ENCODE results near the gene TRIM37.
"Not testable (repeated sequence)": the region's sequence is repeated elsewhere in the genome, so short reads cannot be mapped to it uniquely, and the experiment has no call there.

The TRIM37 gene

DNA sequence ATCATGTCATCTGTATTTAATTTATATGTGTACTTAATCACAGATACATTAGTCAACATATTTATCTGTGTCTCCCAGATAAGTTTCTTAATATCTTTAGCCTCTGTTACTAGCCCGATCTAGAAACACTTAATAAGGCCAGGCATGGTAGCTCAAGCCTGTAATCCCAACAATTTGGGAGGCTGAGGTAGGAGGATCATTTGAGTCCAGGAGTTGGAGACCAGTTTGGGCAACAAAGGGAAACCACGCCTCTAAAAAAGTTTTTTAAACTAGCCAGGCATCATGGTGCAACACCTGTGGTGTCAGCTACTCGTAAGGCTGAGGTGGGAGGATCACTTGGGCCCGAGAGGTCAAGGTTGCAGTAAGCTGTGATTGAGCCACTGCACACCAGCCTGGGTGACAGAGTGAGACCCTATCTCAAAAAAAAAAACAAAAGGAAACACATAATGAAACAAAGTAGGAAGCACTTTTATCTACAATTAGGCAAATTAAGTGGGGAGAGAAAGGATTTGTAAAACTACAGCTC, 39.0 kb upstream of the TRIM37 start:
- Histone ChIP-seq H3K27me3 (no peaks in the 10 kb centered on the region), H3K4me3 (ENCODE audit: low read depth in 1 of 2, low read length in 1 of 2) (no peak overlapping the region), H3K36me3 (no peaks in the 10 kb centered on the region), H3K9me3 (no peaks in the 10 kb centered on the region), H3K27ac (no peak overlapping the region), H3K4me1 (ENCODE audit: control insufficient read depth in 1 of 2, insufficient read depth in 1 of 2, low read depth in 1 of 2, low read length in 1 of 2) (no peaks in the 10 kb centered on the region)
- TF ChIP-seq, protein P1, sequence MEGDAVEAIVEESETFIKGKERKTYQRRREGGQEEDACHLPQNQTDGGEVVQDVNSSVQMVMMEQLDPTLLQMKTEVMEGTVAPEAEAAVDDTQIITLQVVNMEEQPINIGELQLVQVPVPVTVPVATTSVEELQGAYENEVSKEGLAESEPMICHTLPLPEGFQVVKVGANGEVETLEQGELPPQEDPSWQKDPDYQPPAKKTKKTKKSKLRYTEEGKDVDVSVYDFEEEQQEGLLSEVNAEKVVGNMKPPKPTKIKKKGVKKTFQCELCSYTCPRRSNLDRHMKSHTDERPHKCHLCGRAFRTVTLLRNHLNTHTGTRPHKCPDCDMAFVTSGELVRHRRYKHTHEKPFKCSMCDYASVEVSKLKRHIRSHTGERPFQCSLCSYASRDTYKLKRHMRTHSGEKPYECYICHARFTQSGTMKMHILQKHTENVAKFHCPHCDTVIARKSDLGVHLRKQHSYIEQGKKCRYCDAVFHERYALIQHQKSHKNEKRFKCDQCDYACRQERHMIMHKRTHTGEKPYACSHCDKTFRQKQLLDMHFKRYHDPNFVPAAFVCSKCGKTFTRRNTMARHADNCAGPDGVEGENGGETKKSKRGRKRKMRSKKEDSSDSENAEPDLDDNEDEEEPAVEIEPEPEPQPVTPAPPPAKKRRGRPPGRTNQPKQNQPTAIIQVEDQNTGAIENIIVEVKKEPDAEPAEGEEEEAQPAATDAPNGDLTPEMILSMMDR (IDR thresholded peaks at IDR 0.05) = no peak

DNA sequence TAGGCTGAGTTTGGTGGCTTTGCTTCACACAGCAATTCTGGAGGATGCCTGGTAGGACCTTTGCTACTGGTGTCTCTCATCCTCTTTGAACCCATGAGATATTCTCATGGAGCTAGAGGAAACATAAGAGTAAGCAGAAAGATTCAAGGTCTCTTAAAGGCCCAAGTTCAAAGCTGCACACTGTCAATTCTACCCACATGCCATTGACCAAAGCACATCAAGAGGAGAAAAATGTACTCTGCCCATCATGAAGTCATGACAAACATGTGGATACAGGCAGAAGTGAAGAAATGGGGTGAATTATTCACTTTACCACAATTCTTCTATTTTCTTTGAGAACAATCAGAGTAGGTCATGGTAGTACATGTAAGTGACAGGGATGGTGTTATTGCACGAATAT, 35.2 kb upstream of the TRIM37 start:
- Histone ChIP-seq H3K27ac (no peak overlapping the region), H3K4me3 (ENCODE audit: low read depth in 1 of 2, low read length in 1 of 2) (no peak overlapping the region), H3K4me1 (ENCODE audit: control insufficient read depth in 1 of 2, insufficient read depth in 1 of 2, low read depth in 1 of 2, low read length in 1 of 2) (no peaks in the 10 kb centered on the region), H3K36me3 (no peaks in the 10 kb centered on the region), H3K9me3 (no peaks in the 10 kb centered on the region), H3K27me3 (no peaks in the 10 kb centered on the region)
- TF ChIP-seq, protein P1 (IDR thresholded peaks at IDR 0.05) = no peak

DNA sequence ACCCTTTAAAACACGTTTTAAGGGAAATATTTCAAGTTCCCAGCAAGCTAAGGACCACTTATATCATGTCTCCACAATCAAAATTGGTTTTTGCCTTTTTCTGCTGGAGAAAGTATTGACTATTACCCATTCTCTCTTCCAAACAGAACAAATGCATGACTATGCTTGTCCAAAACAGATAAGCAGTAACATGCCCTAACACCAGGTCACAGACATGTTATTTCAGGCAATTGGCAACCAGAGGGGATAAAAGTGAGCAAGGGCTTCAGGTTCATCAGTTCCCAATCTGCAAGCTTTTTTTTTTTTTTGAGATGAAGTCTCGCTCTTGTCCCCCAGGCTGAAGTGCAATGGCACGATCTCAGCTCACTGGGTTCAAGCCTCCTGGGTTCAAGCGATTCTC, 33.3 kb upstream of the TRIM37 start:
- Histone ChIP-seq H3K27ac (no peak overlapping the region), H3K4me3 (ENCODE audit: low read depth in 1 of 2, low read length in 1 of 2) (no peak overlapping the region), H3K27me3 (no peaks in the 10 kb centered on the region), H3K36me3 (no peaks in the 10 kb centered on the region), H3K9me3 (no peaks in the 10 kb centered on the region), H3K4me1 (ENCODE audit: control insufficient read depth in 1 of 2, insufficient read depth in 1 of 2, low read depth in 1 of 2, low read length in 1 of 2) (no peaks in the 10 kb centered on the region)
- TF ChIP-seq, protein P1 (IDR thresholded peaks at IDR 0.05) = no peak

DNA sequence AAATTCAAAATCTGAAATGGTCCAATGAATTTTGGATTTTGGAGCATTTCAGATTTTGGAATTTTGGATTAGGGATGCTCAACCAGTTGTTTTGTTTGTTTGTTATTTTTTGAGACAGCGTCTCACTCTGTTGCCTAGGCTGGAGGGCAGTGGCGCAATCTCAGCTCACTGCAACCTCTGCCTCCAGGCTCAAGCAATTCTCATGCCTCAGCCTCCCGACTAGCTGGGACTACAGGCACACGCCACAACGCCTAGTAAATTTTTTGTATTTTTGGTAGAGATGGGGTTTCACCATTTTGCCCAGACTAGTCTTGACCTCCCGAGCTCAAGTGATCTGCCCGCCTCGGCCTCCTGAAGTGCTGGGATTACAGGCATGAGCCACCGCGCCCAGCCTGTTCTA, 31.7 kb upstream of the TRIM37 start:
- not testable (repeated sequence) for H3K27ac ChIP-seq; H3K4me3 ChIP-seq (ENCODE audit: low read depth in 1 of 2, low read length in 1 of 2); H3K9me3 ChIP-seq; H3K27me3 ChIP-seq; H3K36me3 ChIP-seq; H3K4me1 ChIP-seq (ENCODE audit: control insufficient read depth in 1 of 2, insufficient read depth in 1 of 2, low read depth in 1 of 2, low read length in 1 of 2)

DNA sequence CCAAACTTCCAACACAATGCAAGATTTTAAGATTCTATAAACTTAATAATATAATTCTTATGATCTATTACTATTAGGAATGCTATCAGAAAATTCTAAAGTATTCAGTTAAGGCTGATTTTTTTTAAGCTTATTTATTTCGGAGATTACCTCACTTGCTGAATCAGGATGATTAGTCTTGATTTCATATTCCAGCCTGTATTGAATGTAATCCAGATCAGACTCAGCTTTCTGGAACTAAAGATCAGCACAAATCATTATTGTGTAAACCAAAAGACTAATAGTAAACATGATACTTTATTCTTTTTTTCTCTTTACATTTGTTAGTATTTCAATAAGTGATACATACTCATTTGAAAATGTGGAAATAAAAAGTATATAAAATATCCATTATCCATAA, 24.5 kb upstream of the TRIM37 start:
- H3K27ac ChIP-seq = no peak overlapping the region
- no peaks in the 10 kb centered on the region for H3K9me3 ChIP-seq
- TF ChIP-seq, protein P1 (IDR thresholded peaks at IDR 0.05) = no peak
- H3K4me3 ChIP-seq (ENCODE audit: low read depth in 1 of 2, low read length in 1 of 2) = no peak overlapping the region
- H3K36me3 ChIP-seq = peaks cover 18% of the 10 kb centered on the region
- H3K4me1 ChIP-seq (ENCODE audit: control insufficient read depth in 1 of 2, insufficient read depth in 1 of 2, low read depth in 1 of 2, low read length in 1 of 2) = no peaks in the 10 kb centered on the region
- no peaks in the 10 kb centered on the region for H3K27me3 ChIP-seq

DNA sequence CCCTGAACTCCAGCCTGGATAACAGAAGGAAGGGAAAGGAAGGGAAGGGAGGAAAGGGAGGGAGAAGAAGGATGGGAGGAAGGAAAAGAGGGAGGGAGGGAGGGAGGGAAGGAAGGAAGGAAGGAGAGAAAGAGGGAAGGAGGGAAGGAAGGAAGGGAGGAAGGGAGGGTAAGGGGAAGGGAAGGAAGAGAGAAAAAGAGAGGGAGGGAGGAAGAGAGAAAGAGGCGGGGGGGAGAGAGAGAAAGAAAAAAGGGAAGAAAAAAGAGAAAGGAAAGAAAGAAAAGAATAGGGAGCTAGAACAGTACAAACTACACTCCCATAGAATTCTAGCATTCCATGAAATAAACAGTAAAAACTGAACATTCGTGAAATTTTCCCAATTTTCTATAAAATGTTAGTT, 23.1 kb upstream of the TRIM37 start:
- Histone ChIP-seq H3K27me3 (no peaks in the 10 kb centered on the region), H3K9me3 (no peaks in the 10 kb centered on the region), H3K4me3 (ENCODE audit: low read depth in 1 of 2, low read length in 1 of 2) (no peak overlapping the region), H3K36me3 (peaks cover 18% of the 10 kb centered on the region), H3K4me1 (ENCODE audit: control insufficient read depth in 1 of 2, insufficient read depth in 1 of 2, low read depth in 1 of 2, low read length in 1 of 2) (no peaks in the 10 kb centered on the region), H3K27ac (no peak overlapping the region)
- TF ChIP-seq, protein P1 (IDR thresholded peaks at IDR 0.05) = no peak
